ENCODE measurements around the gene RNF31. TPM values are rescaled to one million over a fixed set of nuclear protein-coding genes. Genes with fewer than 3 reads are reported as not detected.

RNF31 gene
- total RNA-seq, 4 donors from 2014 or later, result 17.7 to 106 (median 57.9) TPM

DNA sequence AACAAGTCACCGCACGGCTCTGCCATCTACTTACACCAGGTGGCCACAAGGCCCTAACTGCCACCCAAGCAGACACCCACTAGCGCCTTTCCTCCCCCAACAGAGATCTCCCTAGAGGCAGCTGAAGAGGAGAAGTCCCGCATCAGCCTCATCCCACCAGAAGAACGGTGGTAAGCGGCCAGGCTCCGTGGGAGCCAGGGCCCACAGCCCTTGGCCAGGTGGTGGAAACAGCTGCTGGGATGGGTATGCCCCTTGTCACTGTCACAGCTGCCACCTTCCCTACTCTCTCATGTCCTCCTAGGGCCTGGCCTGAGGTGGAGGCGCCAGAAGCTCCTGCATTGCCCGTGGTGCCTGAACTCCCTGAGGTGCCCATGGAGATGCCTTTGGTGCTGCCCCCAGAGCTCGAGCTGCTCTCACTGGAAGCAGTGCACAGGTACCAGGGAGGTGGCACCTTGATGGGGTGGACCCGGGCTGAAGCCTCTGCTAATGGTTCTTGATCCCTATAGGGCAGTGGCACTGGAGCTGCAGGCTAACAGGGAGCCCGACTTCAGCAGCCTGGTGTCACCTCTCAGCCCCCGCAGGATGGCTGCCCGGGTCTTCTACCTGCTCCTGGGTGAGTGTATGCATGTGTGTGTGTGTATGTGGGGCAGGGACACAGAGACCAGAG lies 32.1 kb downstream of the RNF31 start:
- Histone ChIP-seq H3K27ac (peak overlapping the region; percentile 78 to 79), H3K27me3 (no peaks in the 10 kb centered on the region), H3K4me1 (no peaks in the 10 kb centered on the region), H3K9me3 (no peaks in the 10 kb centered on the region), H3K4me3 (no peak overlapping the region), H3K36me3 (no peaks in the 10 kb centered on the region)
- no peak for TF ChIP-seq POLR2A (IDR thresholded peaks at IDR 0.05)
- TF ChIP-seq, protein P1, sequence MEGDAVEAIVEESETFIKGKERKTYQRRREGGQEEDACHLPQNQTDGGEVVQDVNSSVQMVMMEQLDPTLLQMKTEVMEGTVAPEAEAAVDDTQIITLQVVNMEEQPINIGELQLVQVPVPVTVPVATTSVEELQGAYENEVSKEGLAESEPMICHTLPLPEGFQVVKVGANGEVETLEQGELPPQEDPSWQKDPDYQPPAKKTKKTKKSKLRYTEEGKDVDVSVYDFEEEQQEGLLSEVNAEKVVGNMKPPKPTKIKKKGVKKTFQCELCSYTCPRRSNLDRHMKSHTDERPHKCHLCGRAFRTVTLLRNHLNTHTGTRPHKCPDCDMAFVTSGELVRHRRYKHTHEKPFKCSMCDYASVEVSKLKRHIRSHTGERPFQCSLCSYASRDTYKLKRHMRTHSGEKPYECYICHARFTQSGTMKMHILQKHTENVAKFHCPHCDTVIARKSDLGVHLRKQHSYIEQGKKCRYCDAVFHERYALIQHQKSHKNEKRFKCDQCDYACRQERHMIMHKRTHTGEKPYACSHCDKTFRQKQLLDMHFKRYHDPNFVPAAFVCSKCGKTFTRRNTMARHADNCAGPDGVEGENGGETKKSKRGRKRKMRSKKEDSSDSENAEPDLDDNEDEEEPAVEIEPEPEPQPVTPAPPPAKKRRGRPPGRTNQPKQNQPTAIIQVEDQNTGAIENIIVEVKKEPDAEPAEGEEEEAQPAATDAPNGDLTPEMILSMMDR (IDR thresholded peaks at IDR 0.05), result no peak
- DNase-seq, result no peak
- intact Hi-C loops (cut with DNase I; ENCODE audit: low total_unique reads), result no loop called here

DNA sequence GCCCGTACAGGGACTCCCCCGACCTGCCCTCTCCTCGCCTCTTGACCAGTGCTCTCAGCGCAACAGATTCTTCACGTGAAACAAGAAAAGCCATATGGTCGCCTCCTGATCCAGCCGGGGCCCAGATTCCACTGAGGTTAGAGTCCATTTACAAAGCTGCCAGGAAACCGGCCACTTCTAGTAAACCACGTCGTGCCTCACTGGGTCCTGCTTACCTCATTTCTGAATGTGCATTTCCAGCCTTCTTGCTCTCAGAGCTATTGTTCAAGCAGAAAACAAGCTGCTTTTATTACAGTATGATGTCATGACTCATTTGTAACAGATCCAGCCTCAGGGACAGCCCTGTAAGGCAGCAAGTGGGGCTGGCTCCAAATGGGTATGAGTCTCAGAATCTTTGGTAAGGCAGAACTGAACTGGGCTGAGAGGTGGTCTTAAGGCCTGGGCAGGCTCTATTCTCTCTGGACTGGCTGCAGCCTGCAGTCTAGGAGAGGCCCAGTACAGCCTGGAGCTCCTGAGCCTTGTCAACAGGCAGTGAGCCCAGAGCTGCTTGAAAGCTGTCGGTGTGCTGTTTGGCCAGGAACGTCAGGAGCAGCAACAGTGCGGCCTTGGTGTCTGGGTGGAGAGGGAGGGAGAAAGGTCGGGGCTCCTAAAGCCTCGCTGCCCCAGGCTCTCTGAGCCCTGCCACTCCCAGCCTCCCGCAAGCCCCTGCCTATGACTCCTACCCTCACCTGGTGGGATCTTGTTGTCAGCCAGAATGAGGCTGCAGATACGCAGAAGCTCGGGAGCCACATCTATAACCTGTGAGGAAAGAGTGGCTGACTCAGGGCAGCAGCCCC lies 32.9 kb downstream of the RNF31 start:
- peak in 1 of 2 donors; percentile 42 for DNase-seq
- no peak overlapping the region for H3K4me3 ChIP-seq
- no peaks in the 10 kb centered on the region for H3K9me3 ChIP-seq
- no peaks in the 10 kb centered on the region for H3K4me1 ChIP-seq
- no peaks in the 10 kb centered on the region for H3K36me3 ChIP-seq
- no peaks in the 10 kb centered on the region for H3K27me3 ChIP-seq
- intact Hi-C loops (cut with DNase I; ENCODE audit: low total_unique reads), result no loop called here
- peak overlapping the region; percentile 78 to 79 for H3K27ac ChIP-seq
- TF ChIP-seq POLR2A (IDR thresholded peaks at IDR 0.05), result no peak
- TF ChIP-seq, protein P1 (IDR thresholded peaks at IDR 0.05), result no peak

DNA sequence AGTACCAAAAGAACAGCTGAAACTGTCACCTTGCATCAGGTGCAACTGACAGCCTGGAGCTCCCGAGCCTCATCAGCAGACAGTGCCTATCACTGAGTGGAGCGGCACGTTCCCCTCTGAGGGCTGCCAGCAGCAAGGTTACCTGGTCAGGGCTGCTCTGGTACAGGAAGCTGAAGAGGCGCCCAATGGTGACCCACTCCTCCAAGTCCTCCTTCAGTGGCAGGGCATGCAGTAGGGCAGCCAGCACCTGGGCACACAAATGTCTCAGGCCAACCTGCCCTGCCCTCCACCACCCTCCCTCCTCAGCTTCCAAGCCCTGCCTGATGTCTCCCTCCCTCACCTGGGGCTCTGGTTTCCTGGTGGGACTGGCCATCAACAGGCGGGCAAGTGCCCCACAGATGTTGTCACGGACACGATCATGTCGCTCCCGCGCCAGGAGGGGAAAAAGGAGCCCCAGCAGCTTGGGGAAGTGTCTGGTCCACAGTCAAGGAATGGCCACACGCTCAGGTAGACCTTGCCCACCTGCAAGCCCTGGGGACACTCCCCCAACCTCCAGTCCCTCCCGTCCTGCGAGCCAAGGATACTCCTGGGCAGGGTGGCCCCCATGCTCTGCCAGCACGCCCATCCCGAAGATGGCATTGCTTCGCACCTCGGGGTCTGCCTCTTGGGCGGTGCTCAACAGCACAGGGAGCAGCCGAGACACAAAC lies 34.2 kb downstream of the RNF31 start:
- no peak for DNase-seq
- Histone ChIP-seq H3K9me3 (no peaks in the 10 kb centered on the region), H3K27ac (no peak overlapping the region), H3K27me3 (no peaks in the 10 kb centered on the region), H3K4me1 (no peaks in the 10 kb centered on the region), H3K4me3 (no peak overlapping the region), H3K36me3 (no peaks in the 10 kb centered on the region)
- intact Hi-C loops (cut with DNase I; ENCODE audit: low total_unique reads), result no loop called here
- no peak for TF ChIP-seq POLR2A (IDR thresholded peaks at IDR 0.05)
- TF ChIP-seq, protein P1 (IDR thresholded peaks at IDR 0.05), result no peak

DNA sequence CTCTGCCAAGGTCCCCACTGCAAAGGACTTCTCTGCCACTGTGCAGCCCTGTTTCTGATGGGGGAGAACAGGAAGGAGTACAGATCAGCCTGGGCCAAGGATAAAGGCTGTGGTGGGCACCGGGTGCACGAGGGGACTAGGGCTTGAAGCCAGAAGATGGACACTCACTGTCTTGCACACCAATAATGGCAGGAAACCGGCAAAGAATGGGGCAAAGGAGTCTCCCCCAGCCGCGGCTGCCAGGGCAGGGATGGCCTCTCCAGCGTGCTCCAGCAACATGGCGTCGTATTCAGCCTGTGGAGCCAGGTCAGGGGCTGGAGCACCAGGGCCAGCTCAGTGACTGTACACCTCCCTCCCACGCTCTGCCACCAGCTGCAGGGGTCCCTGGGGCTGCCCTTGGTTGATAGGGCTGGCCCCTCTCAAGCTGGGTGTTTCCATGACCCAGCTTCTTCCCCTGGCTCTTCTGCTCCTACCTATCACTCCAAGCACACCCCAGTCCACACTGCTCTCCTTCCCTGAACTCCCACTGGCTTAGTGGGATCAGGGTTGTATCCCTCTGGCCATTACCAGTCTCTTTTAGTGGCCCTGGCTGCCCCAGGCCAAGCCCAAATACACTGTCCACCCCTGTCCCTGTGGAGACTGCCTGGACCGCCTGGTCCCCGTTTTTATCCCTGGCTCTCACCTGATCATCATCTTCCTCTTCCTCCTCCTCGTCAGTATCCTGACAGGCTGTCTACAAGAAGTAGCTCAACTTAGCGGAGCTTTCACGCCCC lies 35.0 kb downstream of the RNF31 start:
- intact Hi-C loops (cut with DNase I; ENCODE audit: low total_unique reads), result no loop called here
- DNase-seq, result no peak
- TF ChIP-seq, protein P1 (IDR thresholded peaks at IDR 0.05), result no peak
- TF ChIP-seq POLR2A (IDR thresholded peaks at IDR 0.05), result no peak
- Histone ChIP-seq H3K4me3 (no peak overlapping the region), H3K9me3 (no peaks in the 10 kb centered on the region), H3K36me3 (no peaks in the 10 kb centered on the region), H3K27me3 (no peaks in the 10 kb centered on the region), H3K27ac (no peak overlapping the region), H3K4me1 (no peaks in the 10 kb centered on the region)
